SK-N-SH (cell line): ENCODE data around the gene MAST4. TPM values are rescaled to one million over a fixed set of nuclear protein-coding genes. Genes with fewer than 3 reads are reported as not detected.

ENCODE experiments used
- CTCF ChIA-PET: fragments of 300-600, 350-600 bp; formaldehyde crosslinking; extraction: SDS; loops from one replicate; lab custom pipeline; 2021; lab: Yijun Ruan, JAX
- POLR2A ChIA-PET: fragments of 350-600 bp; sonication (Branson Sonifier 250); formaldehyde crosslinking; extraction: SDS; loops from one replicate; lab custom pipeline; 2020; ENCODE audit warnings: antibody characterized with exemption, inconsistent platforms; lab: Yijun Ruan, JAX
- DNase-seq: peaks from one replicate; pipeline ENCODE4 v3.0.0; 2012
- H2AFZ ChIP-seq: fragments of 200-600 bp; sonication (generic); 2 replicates; pipeline ENCODE4 v1.8.1; 2016; ENCODE audit warnings: antibody characterized with exemption, mild to moderate bottlenecking, low read depth
- H3F3A ChIP-seq: fragments of 200-600 bp; sonication (generic); replicated peaks from 2 replicates; pipeline ENCODE3; 2016; ENCODE audit warnings: antibody characterized with exemption, mild to moderate bottlenecking; ENCODE audit not compliant: insufficient read depth
- H3K27ac ChIP-seq, 2 experiments: fragments of 200-500 bp in 1 of 2; fragments of 200-600 bp in 1 of 2; sonication (Bioruptor generic) in 1 of 2; sonication (generic), shearing (Covaris generic) in 1 of 2; 2 replicates each; pipeline versions ENCODE4 v1.5.1 to v1.6.1; 2014 to 2016; ENCODE audit warnings: low read depth in 2 of 2, inconsistent platforms in 1 of 2, low read length in 1 of 2, mild to moderate bottlenecking in 1 of 2, mixed read lengths in 1 of 2
- H3K27me3 ChIP-seq: fragments of 200-600 bp; sonication (generic), shearing (Covaris generic); 2 replicates; pipeline ENCODE4 v1.6.1; 2016; ENCODE audit warnings: mixed run types; ENCODE audit not compliant: insufficient read depth
- H3K36me3 ChIP-seq, 2 experiments: fragments of 200-500 bp in 1 of 2; fragments of 200-600 bp in 1 of 2; sonication (Bioruptor generic) in 1 of 2; sonication (generic) in 1 of 2; replicated peaks in 1 of 2; 2 replicates each; pipeline versions ENCODE3 to v1.5.1; 2014 to 2016; ENCODE audit warnings: low read length in 1 of 2, mild to moderate bottlenecking in 1 of 2; ENCODE audit not compliant: insufficient read depth in 2 of 2, control insufficient read depth in 1 of 2
- H3K4me1 ChIP-seq, 2 experiments: fragments of 200-500 bp in 1 of 2; fragments of 200-600 bp in 1 of 2; sonication (Bioruptor generic) in 1 of 2; sonication (generic), shearing (Covaris generic) in 1 of 2; 2 replicates each; pipeline versions ENCODE4 v1.5.1 to v1.6.1; 2014 to 2016; ENCODE audit warnings: low read depth in 1 of 2, low read length in 1 of 2, mixed run types in 1 of 2; ENCODE audit not compliant: insufficient read depth in 2 of 2, control insufficient read depth in 1 of 2
- H3K4me2 ChIP-seq: fragments of 200-600 bp; sonication (generic), shearing (Covaris generic); 2 replicates; pipeline ENCODE4 v1.6.1; 2017; ENCODE audit warnings: mixed run types
- H3K4me3 ChIP-seq, 2 experiments: fragments of 200-500 bp in 1 of 2; fragments of 200-600 bp in 1 of 2; sonication (Bioruptor generic) in 1 of 2; sonication (generic), shearing (Covaris generic) in 1 of 2; 2 replicates each; pipeline versions ENCODE4 v1.5.1 to v1.8.1; 2014 to 2016; ENCODE audit warnings: low read depth in 2 of 2, inconsistent platforms in 1 of 2, low read length in 1 of 2, mild to moderate bottlenecking in 1 of 2, mixed read lengths in 1 of 2, moderate library complexity in 1 of 2
- H3K79me2 ChIP-seq: fragments of 200-600 bp; sonication (generic); 2 replicates; pipeline ENCODE4 v1.8.1; 2017; ENCODE audit warnings: mild to moderate bottlenecking; ENCODE audit not compliant: insufficient read depth
- H3K9ac ChIP-seq: fragments of 200-600 bp; sonication (generic); 2 replicates; pipeline ENCODE4 v1.6.1; 2017; ENCODE audit warnings: mixed run types
- H3K9me2 ChIP-seq: fragments of 200-600 bp; sonication (generic); 2 replicates; pipeline ENCODE4 v1.6.1; 2017; ENCODE audit warnings: mixed run types
- H3K9me3 ChIP-seq: fragments of 200-600 bp; sonication (generic); 2 replicates; pipeline ENCODE4 v1.6.1; 2017; ENCODE audit warnings: mixed run types, mild to moderate bottlenecking, moderate library complexity
- H4K20me1 ChIP-seq: fragments of 200-600 bp; sonication (generic); 2 replicates; pipeline ENCODE4 v1.6.1; 2017; ENCODE audit warnings: mild to moderate bottlenecking, mixed run types; ENCODE audit not compliant: insufficient read depth
- CTCF ChIP-seq: fragments of 200-600 bp; sonication (generic); IDR thresholded peaks from 2 replicates; pipeline ENCODE4 v1.6.1; 2017; ENCODE audit warnings: antibody characterized with exemption, mild to moderate bottlenecking, moderate library complexity
- ELF1 ChIP-seq: IDR thresholded peaks from 2 replicates; pipeline ENCODE4 v1.4.0; 2012
- EZH2phosphoT487 ChIP-seq: fragments of 200-600 bp; sonication (generic); IDR thresholded peaks from 2 replicates; pipeline ENCODE4 v1.6.1; 2017; ENCODE audit warnings: low read depth, mixed run types, mild to moderate bottlenecking, antibody characterized with exemption, moderate library complexity, borderline replicate concordance
- FOSL2 ChIP-seq: IDR thresholded peaks from 2 replicates; pipeline ENCODE4 v1.4.0; 2012; ENCODE audit warnings: low read depth, mild to moderate bottlenecking, moderate library complexity, borderline replicate concordance
- GABPA ChIP-seq: IDR thresholded peaks from 2 replicates; pipeline ENCODE4 v1.4.0; 2012; ENCODE audit warnings: low read depth, mild to moderate bottlenecking
- MEF2A ChIP-seq: IDR thresholded peaks from 2 replicates; pipeline ENCODE4 v1.4.0; 2012; ENCODE audit warnings: low read depth, borderline replicate concordance
- MXI1 ChIP-seq: IDR thresholded peaks from 2 replicates; pipeline ENCODE4 v1.6.1; 2012; ENCODE audit warnings: mild to moderate bottlenecking, low read depth, low read length, improper control_type of control experiment
- PBX3 ChIP-seq: IDR thresholded peaks from 2 replicates; pipeline ENCODE4; 2012
- POLR2AphosphoS5 ChIP-seq: IDR thresholded peaks from 2 replicates; pipeline ENCODE4 v1.6.1; 2012; ENCODE audit warnings: low read depth, low read length
- RAD21 ChIP-seq: IDR thresholded peaks from 2 replicates; pipeline ENCODE4 v1.6.1; 2012; ENCODE audit warnings: mild to moderate bottlenecking, low read length
- SIN3A ChIP-seq: IDR thresholded peaks from 2 replicates; pipeline ENCODE4 v1.6.1; 2012; ENCODE audit warnings: low read depth, mild to moderate bottlenecking, low read length, moderate library complexity, borderline replicate concordance
- TAF1 ChIP-seq: IDR thresholded peaks from 2 replicates; pipeline ENCODE4 v1.6.1; 2012; ENCODE audit warnings: low read depth, mild to moderate bottlenecking, low read length, moderate library complexity, borderline replicate concordance
- USF2 ChIP-seq: fragments of 150-350 bp; IDR thresholded peaks from 2 replicates; pipeline ENCODE4 v1.6.1; 2017; ENCODE audit warnings: antibody characterized with exemption, low read length, low read depth, borderline replicate concordance
- YY1 ChIP-seq: IDR thresholded peaks from 2 replicates; pipeline ENCODE4 v1.4.0; 2012; ENCODE audit warnings: low read depth, mild to moderate bottlenecking
- WGBS: methylation state at CpG from one replicate; pipeline ENCODE4 v1.1.6; 2017; ENCODE audit warnings: low lambda C conversion rate; 5-methylcytosine and 5-hydroxymethylcytosine counted together
- polyA plus RNA-seq, 3 experiments: library from polyadenylated mRNA; depleted of rRNA; stranded (reverse); fragments of >200 nt; gene quantifications; 2 replicates each; pipeline ENCODE4 v1.2.3, GENCODE V29; 2012
- TF ChIP-seq, protein P1 (sequence below): IDR thresholded peaks from 2 replicates; pipeline ENCODE4 v1.4.0; 2012; ENCODE audit warnings: low read depth

The MAST4 gene
- polyA plus RNA-seq, 1 of the 3 experiments (the other 2 are of a cell fraction) = 2.2 TPM

- TF ChIP-seq TAF1 (no peak), CTCF (no peak), POLR2AphosphoS5 (no peak), USF2 (no peak), MEF2A (no peak), SIN3A (no peak), RAD21 (no peak), GABPA (no peak), YY1 (no peak), FOSL2 (no peak), ELF1 (no peak), PBX3 (no peak), MXI1 (no peak)
- TF ChIP-seq, protein P1, sequence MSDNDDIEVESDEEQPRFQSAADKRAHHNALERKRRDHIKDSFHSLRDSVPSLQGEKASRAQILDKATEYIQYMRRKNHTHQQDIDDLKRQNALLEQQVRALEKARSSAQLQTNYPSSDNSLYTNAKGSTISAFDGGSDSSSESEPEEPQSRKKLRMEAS = no peak
Observed at GRCh38 chr5:66717455-66718373, 121.5 kb downstream of the MAST4 start (continued).

- CTCF ChIA-PET = interaction anchor here (0.9 to 1.2 kb wide), 3 partner anchors 12 to 38 kb away, joined by 3 to 6 read pairs (median 3); no protein-coding TSS in a partner anchor
Observed at GRCh38 chr5:66718374-66719002, 122.3 kb downstream of the MAST4 start.

More at GRCh38 chr5:66718374-66719002, 122.3 kb downstream of the MAST4 start:
- H3K27ac ChIP-seq = no peak overlapping the region
- no peak overlapping the region for H3K9ac ChIP-seq
- no peak for TF ChIP-seq EZH2phosphoT487
- no peak for DNase-seq
- WGBS = 32% methylated on average over 7 of the region's 7 CpGs
- no peaks in the 10 kb centered on the region for H3K79me2 ChIP-seq
- H3K9me3 ChIP-seq = no peaks in the 10 kb centered on the region
- no peaks in the 10 kb centered on the region for H4K20me1 ChIP-seq
- no peak overlapping the region for H3K4me3 ChIP-seq
- no peak overlapping the region for H3K4me2 ChIP-seq
- POLR2A ChIA-PET = no interaction called here
- H3K36me3 ChIP-seq = no peaks in the 10 kb centered on the region
- no peaks in the 10 kb centered on the region for H3F3A ChIP-seq
- no peaks in the 10 kb centered on the region for H3K9me2 ChIP-seq
- no peaks in the 10 kb centered on the region for H3K27me3 ChIP-seq
- no peak overlapping the region for H2AFZ ChIP-seq
- H3K4me1 ChIP-seq = peaks cover 0 to 7% of the 10 kb centered on the region in 2 experiments; a peak in 1 of 4 replicates
